Measurements from ENCODE around the gene CHRNA7.
"Not testable (repeated sequence)": the region's sequence is repeated elsewhere in the genome, so short reads cannot be mapped to it uniquely, and the experiment has no call there.

CHRNA7 gene

DNA sequence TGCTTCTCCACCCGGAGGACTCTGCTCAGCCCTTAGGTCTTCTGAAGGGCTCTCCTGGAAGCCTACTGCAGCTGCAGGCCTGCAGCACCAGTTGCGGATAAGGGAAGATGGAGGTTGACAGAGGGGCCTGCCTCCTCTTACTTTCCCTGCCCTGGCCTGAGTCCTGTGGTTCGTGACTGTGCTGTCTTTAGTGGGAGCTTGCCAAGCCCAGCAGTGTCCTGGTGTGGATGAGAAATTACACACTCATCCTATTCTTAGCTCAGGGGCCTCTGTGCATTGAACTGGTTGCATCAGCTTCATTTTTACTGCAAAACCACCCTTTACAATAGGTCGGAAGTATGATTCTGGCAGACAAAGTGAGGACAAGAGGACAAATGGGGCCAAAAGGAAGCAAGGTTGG lies 163.5 kb downstream of the CHRNA7 start:
- not testable (repeated sequence) for DNase-seq (ENCODE audit: low spot score)

DNA sequence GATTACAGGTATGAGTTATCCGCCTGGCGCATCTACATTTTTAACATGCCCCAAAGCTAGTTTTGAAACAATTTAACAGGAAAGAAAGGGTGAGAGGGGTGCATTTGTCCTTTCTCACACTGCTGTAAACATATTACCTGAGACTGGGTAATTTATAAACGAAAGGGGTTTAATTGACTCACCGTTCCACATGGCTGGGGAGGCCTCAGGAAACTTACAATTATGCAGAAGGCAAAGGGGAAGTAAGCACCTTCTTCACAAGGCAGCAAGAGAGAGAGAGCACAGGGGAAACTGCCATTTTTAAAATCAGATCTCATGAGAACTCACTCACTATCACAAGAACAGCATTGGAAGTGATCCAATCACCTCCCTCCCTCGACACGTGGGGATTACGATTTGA lies 165.9 kb downstream of the CHRNA7 start:
- not testable (repeated sequence) for DNase-seq (ENCODE audit: low spot score)

DNA sequence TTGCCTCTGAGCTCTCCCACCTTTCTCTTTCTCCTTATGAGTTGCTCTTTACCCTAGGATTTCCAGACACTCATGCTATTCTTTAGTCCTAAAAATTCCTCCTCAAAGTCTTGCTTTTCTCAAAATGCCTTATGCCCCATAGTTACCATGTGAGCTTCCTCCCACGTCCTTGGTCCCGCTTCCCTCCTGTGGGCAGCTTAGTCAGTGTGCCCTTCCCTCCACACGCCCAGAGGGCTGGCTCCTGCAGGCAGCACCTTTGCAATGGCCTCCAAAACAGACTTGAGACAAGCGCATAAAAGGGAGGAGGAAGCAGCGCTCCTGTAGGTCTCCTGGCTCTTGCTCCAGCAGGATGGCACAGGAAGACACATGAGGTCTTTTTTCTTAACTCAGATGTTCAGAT lies 168.6 kb downstream of the CHRNA7 start:
- DNase-seq (ENCODE audit: low spot score): not testable (repeated sequence)

DNA sequence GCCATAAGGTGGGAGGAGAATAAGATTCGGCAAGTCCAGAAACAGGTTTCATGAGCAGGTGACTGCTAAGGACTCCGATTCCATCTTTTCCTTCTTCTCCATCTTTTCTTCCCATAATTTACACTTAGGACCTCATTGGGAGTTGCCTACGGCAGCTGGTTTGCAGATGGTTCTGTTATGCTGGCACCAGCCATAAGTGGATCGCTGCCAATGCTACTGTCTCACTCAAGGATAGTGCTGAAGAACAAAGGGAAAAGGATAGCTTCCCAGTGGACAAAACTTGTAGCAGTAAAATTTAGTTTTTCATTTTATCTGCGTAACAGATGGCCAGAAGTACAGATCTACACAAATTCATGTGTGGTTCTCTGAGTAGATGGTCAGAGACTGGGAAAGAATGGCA lies 178.8 kb downstream of the CHRNA7 start:
- DNase-seq (ENCODE audit: low spot score): not testable (repeated sequence)

DNA sequence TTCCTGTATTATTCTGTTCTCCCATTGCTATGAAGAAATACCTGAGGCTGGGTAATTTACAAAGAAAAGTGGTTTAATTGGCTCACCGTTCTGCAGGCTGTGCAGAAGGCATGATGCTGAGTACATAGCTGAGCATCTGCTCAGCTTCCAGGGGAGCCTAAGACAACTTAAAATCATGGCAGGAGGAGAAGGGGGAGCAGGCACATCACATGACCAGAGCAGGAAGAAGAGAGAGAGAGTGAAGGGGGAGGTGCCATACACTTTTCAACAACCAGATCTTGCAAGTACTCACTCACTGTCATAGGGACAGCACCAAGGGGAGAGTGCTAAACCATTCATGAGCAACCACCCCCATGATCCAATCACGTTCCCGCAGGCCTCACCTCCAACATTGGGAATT lies 188.4 kb downstream of the CHRNA7 start:
- no peak for DNase-seq (ENCODE audit: low spot score)

All from AG20443 (cell line).